ENCODE results near the gene IFNGR2. TPM values are rescaled to one million over a fixed set of nuclear protein-coding genes. Genes with fewer than 3 reads are reported as not detected.

The IFNGR2 gene
- total and polyA plus RNA-seq, 2 donors (not counting 1 experiment from before 2014, with no cell fraction given) = 50.7 to 57.6 TPM

- no peak overlapping the region for H2AFZ ChIP-seq (ENCODE audit: low read length)
- no peak overlapping the region for H3K4me2 ChIP-seq (ENCODE audit: extremely low read depth, insufficient read depth, low read length)
- H3K4me3 ChIP-seq (replicated peaks in 1 of 4; ENCODE audit: control extremely low read depth in 1 of 4, insufficient read depth in 1 of 4, low read depth in 3 of 4, low read length in 4 of 4) = no peak overlapping the region
- H3K4me1 ChIP-seq (ENCODE audit: control insufficient read depth, extremely low read depth, insufficient read depth, low read length) = peaks cover 6% of the 10 kb centered on the region
- no peak overlapping the region for H3K9ac ChIP-seq (ENCODE audit: insufficient read depth, low read length)
- H3K36me3 ChIP-seq (ENCODE audit: control insufficient read depth, insufficient read depth, low read length) = peaks cover 19% of the 10 kb centered on the region
- no peak for DNase-seq (ENCODE audit: low read depth in 2 of 2)
- H4K20me1 ChIP-seq (ENCODE audit: control insufficient read depth, extremely low read depth, insufficient read depth, low read length) = no peaks in the 10 kb centered on the region
- no peaks in the 10 kb centered on the region for H3K79me2 ChIP-seq (ENCODE audit: control insufficient read depth, insufficient read depth, low read length)
- no peak for TF ChIP-seq EZH2 (IDR thresholded peaks at IDR 0.05; ENCODE audit: low read length, missing control alignments)
- TF ChIP-seq CTCF (conservative IDR thresholded peaks at IDR 0.05 in 1 of 2, IDR thresholded peaks at IDR 0.05 in 1 of 2; ENCODE audit: low read depth in 1 of 2, low read length in 2 of 2) = no peak
- no peak overlapping the region for H3K27ac ChIP-seq (ENCODE audit: insufficient read depth, low read length)
- H3K9me3 ChIP-seq (ENCODE audit: control insufficient read depth, insufficient read depth, low read depth, low read length) = no peaks in the 10 kb centered on the region
- H3K27me3 ChIP-seq (ENCODE audit: control insufficient read depth, insufficient read depth, low read length) = no peaks in the 10 kb centered on the region
Measured at GRCh38 chr21:33433425-33434114, 30.4 kb downstream of the IFNGR2 start.

- Histone ChIP-seq H3K9me3 (ENCODE audit: control insufficient read depth, insufficient read depth, low read depth, low read length) (no peaks in the 10 kb centered on the region), H4K20me1 (ENCODE audit: control insufficient read depth, extremely low read depth, insufficient read depth, low read length) (no peaks in the 10 kb centered on the region), H3K36me3 (ENCODE audit: control insufficient read depth, insufficient read depth, low read length) (peaks cover 16% of the 10 kb centered on the region), H3K79me2 (ENCODE audit: control insufficient read depth, insufficient read depth, low read length) (no peaks in the 10 kb centered on the region), H3K9ac (ENCODE audit: insufficient read depth, low read length) (no peak overlapping the region), H3K4me2 (ENCODE audit: extremely low read depth, insufficient read depth, low read length) (no peak overlapping the region), H3K4me1 (ENCODE audit: control insufficient read depth, extremely low read depth, insufficient read depth, low read length) (peaks cover 6% of the 10 kb centered on the region), H3K27me3 (ENCODE audit: control insufficient read depth, insufficient read depth, low read length) (no peaks in the 10 kb centered on the region), H3K4me3 (replicated peaks in 1 of 4; ENCODE audit: control extremely low read depth in 1 of 4, insufficient read depth in 1 of 4, low read depth in 3 of 4, low read length in 4 of 4) (no peak overlapping the region), H3K27ac (ENCODE audit: insufficient read depth, low read length) (peak overlapping the region; percentile 8), H2AFZ (ENCODE audit: low read length) (no peak overlapping the region)
- TF ChIP-seq EZH2 (IDR thresholded peaks at IDR 0.05; ENCODE audit: low read length, missing control alignments) = no peak
- no peak for TF ChIP-seq CTCF (conservative IDR thresholded peaks at IDR 0.05 in 1 of 2, IDR thresholded peaks at IDR 0.05 in 1 of 2; ENCODE audit: low read depth in 1 of 2, low read length in 2 of 2)
- peak; percentile 92 to 96 for DNase-seq (ENCODE audit: low read depth in 2 of 2)
Measured at GRCh38 chr21:33434770-33435360, 31.7 kb downstream of the IFNGR2 start.

- peaks cover 11% of the 10 kb centered on the region for H3K36me3 ChIP-seq (ENCODE audit: control insufficient read depth, insufficient read depth, low read length)
- H3K4me1 ChIP-seq (ENCODE audit: control insufficient read depth, extremely low read depth, insufficient read depth, low read length) = peaks cover 6% of the 10 kb centered on the region
- no peak for TF ChIP-seq CTCF (conservative IDR thresholded peaks at IDR 0.05 in 1 of 2, IDR thresholded peaks at IDR 0.05 in 1 of 2; ENCODE audit: low read depth in 1 of 2, low read length in 2 of 2)
- no peak for TF ChIP-seq EZH2 (IDR thresholded peaks at IDR 0.05; ENCODE audit: low read length, missing control alignments)
- H3K79me2 ChIP-seq (ENCODE audit: control insufficient read depth, insufficient read depth, low read length) = no peaks in the 10 kb centered on the region
- DNase-seq (ENCODE audit: low read depth in 2 of 2) = no peak
- H4K20me1 ChIP-seq (ENCODE audit: control insufficient read depth, extremely low read depth, insufficient read depth, low read length) = no peaks in the 10 kb centered on the region
- H3K27me3 ChIP-seq (ENCODE audit: control insufficient read depth, insufficient read depth, low read length) = no peaks in the 10 kb centered on the region
- H3K9ac ChIP-seq (ENCODE audit: insufficient read depth, low read length) = no peak overlapping the region
- H3K9me3 ChIP-seq (ENCODE audit: control insufficient read depth, insufficient read depth, low read depth, low read length) = no peaks in the 10 kb centered on the region
- H2AFZ ChIP-seq (ENCODE audit: low read length) = no peak overlapping the region
- H3K4me2 ChIP-seq (ENCODE audit: extremely low read depth, insufficient read depth, low read length) = no peak overlapping the region
- H3K27ac ChIP-seq (ENCODE audit: insufficient read depth, low read length) = no peak overlapping the region
- no peak overlapping the region for H3K4me3 ChIP-seq (replicated peaks in 1 of 4; ENCODE audit: control extremely low read depth in 1 of 4, insufficient read depth in 1 of 4, low read depth in 3 of 4, low read length in 4 of 4)
Measured at GRCh38 chr21:33437140-33437539, 33.9 kb downstream of the IFNGR2 start.
